ENCODE results near the gene IRX1.

IRX1 gene

DNA sequence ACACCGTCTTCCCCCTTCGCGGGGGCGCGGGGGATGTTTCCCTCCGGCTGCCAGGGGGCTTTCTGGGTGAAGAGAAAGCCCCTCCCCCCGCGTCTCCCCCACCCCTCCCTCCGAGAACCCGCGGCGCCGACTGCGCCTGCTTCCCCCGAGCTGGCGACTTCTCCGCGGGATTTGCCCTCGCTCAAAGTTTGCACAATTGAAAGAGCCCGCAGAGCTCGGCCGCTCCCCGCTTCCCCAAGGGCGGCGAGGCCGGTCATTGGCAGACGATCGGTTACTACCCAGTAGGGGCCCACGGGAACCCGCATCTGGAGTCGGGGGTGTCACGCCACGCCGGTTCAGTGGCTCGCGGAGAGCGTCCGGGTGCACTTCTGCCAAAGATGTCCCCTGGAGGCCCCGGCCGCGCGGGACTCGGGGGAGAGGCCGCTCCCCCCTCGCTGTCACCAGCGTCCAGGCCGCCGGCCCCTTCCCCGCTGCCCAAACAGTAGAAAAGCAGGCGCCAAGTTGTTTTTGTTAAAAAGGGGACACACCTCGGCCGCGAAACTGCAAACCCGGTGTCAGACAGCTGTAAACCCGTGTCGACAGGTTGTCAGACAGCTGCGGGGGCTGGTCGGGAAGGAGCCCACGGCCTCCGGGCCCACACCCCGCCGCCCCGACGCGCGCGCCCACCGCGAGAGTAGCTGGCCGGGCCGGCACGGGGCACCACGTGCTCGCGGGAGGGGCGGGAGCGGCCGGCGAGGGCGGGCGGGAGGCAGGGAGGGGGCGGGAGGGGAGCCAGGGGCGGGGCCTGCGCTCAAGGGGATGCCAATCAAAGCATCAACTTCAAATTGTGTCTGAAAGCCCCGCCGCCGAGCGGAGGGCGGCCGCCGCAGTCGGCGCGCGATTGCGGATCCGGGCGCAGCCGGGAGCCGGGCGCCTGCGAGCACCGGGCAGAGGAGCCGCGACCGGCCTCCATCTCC lies at the start of gene IRX1:
TSS of gene IRX1 (plus strand) at position 827 of the 956 bp plus-strand sequence. CDS start 274 bp downstream, outside the sequence.
- peak; percentile 60 for DNase-seq

GRCh38 chr5:3546028-3546427 lies 49.6 kb upstream of the IRX1 start:
- no peak for DNase-seq

DNA sequence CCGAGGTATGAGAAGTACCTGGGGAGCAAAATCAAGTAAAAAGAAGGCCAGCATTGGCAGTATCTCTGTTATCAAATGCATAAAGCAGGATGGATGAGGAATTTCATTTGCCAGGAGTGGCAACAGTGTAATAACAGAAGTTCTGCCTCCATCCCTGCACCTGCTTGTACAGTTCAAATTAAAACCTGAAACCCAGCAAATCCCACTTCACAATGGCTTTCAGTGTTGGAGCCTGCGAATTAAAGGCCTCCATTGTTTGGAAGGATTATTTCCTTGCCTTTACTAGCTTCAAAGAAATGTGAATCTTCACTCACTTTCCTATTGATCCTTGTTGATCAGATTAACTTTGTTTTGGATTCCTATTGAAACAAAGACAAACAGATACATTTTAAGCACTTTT lies 31.5 kb upstream of the IRX1 start:
- DNase-seq: no peak

- no peak for DNase-seq
Observed at GRCh38 chr5:3564827-3565518, 30.7 kb upstream of the IRX1 start.

- peak; percentile 91 for DNase-seq
Observed at GRCh38 chr5:3584724-3585531, 10.7 kb upstream of the IRX1 start.

DNA sequence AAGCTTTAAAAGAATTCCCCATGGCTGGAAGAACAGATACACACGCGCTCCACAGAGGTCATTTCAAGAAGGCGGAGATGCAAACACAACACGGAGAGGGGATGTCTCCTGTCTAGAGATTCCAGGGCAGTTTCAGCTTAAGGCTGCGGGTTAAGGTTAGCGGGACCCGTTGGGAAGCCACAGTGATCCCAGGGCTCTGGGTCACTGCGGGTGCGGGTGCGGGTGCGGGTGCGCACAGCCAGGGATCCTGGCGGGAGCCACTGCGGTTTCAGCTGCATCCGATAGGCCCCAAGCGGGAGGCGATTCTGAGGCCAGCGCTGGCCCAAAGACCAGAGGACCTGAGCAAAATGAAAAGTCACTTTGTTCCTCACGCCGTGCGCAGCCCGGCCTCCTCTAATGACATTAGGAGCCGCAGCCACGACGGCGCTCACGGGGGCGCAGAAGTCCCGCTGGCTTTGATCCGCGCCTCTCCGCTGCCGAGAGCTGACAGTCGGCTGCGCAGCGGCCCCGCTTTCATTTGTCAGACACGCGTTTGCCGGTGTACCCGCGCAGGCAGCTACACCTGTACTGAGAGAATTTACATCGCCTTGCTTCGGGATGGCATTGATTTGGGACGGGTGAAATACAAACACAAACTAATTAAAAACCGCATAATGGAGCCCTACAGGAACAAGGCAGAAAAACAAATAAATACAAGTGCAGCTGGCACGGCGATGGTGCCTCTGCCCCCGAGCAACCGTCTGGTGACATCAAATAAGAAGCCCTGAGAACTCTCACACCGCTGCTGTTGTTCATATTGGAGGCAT lies 5.3 kb upstream of the IRX1 start:
- DNase-seq: no peak

DNA sequence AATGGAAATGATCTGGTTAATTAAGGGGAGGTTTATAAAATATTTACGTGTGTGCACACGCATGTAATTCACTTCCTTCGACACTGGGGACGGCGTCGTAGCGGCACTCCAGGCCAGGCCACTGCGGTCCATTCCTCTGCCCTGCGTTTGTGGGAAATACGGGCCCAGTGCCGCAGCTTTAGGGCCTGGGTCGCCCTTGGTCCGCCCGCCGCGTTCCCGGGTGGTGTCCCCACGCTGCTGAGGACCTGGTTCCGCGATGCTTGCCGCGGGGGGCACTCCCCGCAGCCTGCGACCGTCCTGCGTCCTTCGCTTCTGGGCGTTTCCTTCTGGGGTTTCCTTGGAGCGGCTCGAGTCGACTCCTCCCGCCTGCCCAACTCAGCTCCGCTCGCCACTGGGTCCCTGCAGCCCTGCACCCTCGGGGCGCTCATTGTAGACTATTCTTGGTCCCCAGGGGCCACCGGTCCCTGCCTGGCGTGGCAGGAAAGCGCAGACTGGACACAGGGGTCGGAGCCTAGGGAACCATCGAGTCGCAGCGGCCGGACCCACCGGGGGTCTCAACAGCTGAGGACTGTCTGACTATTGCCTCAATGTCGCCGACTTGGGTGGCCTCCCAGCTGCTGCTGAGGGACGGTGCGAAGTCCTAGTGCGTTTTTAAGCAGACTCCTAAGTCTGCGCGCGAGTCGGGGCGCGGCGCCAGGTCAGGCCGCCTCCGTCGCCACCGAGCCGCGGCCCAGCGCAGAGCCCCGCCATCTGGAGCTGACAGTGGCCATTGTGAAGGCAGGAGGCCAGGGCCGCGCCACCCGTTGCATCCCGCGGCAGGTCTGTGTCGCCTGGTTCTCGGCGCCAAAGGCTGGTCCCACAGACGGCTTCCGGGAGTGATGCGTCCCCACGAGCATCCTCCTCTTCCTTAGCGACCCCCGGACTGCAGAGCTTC lies 4.4 kb upstream of the IRX1 start:
- peak; percentile 38 for DNase-seq

GRCh38 chr5:3592298-3592697 lies 3.3 kb upstream of the IRX1 start:
- DNase-seq: no peak

- no peak for DNase-seq
Observed at GRCh38 chr5:3593771-3594509, 1.7 kb upstream of the IRX1 start.

- DNase-seq: peak; percentile 19
Observed at GRCh38 chr5:3594510-3595005, 1.1 kb upstream of the IRX1 start.

- no peak for DNase-seq
Observed at GRCh38 chr5:3596261-3596825, 711 bp downstream of the IRX1 start.

DNA sequence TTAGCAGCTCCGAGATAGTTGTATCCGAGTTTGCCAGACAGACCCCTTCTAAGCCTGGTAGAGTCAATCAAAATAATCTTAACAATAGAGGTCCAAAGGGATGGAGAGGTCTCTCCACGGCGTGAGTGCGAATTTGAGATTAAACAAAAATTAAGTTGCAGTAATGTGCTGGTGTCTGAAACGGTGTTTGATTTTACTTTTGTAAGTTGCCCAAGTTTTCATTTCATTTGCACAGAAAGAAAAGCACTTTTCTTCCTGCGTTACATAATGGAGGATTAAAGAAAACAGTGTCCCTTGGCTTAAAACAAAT lies 1.2 kb downstream of the IRX1 start:
- DNase-seq: no peak

DNA sequence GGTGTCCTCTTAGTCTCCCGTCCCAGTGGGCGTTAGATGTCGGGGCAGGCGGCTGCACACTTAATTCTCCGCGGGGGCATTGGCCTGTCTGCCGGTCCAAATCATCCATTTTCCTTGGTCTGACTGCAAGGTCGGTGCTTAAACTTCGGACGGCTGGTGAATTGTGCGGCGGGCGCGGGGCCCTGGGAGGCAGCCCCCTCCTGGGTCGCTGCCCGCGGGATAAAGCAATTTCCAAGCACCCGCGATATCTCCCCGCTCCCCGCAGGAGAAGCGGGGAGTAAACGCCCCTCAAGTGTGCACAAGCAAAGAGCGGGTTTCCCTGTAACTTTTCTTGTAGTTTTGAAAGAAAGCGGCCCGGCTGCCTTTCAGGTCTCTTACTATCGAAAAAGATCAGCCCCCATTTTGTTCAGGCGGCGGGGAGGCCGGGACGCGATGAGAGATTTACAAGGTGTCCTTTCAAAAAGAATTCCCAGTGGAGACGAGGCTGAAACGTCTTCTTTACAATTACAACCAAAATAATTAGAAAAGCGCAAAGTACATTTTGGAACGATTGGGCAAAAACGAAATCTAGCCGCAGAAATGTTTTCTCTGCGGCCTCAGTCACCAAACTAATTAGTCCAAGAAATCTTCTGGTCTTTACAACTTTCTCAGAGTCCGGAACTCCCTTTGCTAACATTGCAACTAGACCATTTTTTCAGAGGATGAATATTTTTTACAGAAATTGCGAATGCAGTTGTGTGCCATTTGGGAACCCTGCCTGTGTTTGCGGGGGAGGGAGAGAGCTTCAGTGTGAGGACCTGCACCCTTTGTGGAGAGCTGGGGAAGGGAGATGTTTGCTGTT lies 1.8 kb downstream of the IRX1 start:
- DNase-seq: no peak

DNA sequence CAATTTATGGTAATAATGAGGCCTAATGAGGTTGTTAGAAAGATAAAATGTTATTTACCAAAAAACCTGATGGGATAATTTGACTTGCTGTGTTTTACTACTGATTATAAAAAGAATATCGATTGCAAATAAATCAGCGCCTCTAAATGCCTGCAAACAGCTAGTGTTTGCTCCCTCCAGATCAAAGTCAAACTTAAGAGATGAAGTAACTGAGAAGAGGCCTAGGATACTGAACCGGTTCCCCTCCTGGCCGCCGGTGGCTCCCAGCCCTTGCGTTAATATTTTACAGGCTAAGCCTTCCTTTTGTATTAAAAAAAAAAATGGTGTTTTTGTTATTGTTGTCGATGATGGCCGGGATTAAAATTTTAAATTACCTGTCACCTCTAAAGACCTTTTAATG lies 2.6 kb downstream of the IRX1 start:
- no peak for DNase-seq

GRCh38 chr5:3598769-3599211 lies 3.2 kb downstream of the IRX1 start:
- DNase-seq: no peak

DNA sequence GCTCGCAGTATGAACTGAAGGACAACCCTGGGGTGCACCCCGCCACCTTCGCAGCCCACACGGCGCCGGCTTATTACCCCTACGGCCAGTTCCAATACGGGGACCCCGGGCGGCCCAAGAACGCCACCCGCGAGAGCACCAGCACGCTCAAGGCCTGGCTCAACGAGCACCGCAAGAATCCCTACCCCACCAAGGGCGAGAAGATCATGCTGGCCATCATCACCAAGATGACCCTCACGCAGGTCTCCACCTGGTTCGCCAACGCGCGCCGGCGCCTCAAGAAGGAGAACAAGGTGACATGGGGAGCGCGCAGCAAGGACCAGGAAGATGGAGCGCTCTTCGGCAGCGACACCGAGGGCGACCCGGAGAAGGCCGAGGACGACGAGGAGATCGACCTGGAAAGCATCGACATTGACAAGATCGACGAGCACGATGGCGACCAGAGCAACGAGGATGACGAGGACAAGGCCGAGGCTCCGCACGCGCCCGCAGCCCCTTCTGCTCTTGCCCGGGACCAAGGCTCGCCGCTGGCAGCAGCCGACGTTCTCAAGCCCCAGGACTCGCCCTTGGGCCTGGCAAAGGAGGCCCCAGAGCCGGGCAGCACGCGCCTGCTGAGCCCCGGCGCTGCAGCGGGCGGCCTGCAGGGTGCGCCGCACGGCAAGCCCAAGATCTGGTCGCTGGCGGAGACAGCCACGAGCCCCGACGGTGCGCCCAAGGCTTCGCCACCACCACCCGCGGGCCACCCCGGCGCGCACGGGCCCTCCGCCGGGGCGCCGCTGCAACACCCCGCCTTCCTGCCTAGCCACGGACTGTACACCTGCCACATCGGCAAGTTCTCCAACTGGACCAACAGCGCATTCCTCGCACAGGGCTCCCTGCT lies 3.8 kb downstream of the IRX1 start:
- DNase-seq: no peak

GRCh38 chr5:3600106-3601060 lies 4.8 kb downstream of the IRX1 start:
- no peak for DNase-seq

Measured in NCI-H524 treated with DMSO at 0.1 percent for 48 hours (cell line).